HG03520 (cell line): Measurements from ENCODE around the gene BCAS3.

Experiments
- ATAC-seq: cut with Tn5 transposase; IDR thresholded peaks from one replicate; pipeline ENCODE4 v1.9.1; 2021; ENCODE audit warnings: mild to moderate bottlenecking, moderate library complexity; ENCODE audit not compliant: unreplicated experiment

Gene BCAS3

DNA sequence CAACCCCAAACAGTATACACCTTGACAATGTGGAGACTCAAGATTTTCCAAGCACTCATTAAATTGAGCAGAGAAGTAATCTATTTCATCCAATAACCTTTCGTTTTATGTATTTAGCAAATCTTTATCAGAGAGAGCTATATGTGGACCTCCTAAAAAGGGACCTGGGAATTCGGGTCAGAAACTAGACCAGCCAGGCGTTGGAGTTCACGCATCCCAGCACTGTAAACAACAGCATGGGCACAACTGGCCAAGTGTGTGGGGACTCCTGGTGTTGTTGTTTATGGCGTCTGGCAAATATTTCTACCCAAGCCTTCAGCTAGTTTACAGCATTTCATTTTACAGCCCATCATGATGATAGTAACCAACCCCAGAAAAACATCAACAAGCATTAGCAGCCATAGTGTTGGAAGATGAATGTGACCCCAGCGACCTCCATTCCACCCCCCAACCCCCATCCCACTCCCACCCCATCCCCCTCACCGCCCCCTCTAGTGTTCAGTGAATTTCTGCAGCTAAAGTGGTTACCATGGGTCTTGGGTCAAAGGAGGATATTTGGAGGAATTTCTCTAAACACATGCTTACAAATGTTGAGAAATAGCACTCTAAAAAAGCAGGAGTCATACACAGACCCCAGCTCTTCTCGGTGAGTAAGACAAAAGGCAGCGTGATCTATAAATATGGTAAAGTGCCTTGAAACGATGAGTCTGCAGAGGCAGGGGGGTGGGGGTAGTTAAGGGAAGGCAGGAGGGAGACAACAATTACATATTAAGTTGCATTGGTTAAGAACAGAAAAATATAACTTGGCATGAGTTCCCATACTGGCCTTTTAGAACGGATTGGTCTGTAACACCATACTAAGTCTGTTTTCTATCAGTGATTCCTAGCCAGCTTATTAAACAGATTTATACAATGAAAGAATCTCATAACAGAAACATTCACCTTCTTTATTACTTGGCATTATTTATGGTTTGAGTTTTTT lies 630.5 kb downstream of the BCAS3 start:
- ATAC-seq: no peak

DNA sequence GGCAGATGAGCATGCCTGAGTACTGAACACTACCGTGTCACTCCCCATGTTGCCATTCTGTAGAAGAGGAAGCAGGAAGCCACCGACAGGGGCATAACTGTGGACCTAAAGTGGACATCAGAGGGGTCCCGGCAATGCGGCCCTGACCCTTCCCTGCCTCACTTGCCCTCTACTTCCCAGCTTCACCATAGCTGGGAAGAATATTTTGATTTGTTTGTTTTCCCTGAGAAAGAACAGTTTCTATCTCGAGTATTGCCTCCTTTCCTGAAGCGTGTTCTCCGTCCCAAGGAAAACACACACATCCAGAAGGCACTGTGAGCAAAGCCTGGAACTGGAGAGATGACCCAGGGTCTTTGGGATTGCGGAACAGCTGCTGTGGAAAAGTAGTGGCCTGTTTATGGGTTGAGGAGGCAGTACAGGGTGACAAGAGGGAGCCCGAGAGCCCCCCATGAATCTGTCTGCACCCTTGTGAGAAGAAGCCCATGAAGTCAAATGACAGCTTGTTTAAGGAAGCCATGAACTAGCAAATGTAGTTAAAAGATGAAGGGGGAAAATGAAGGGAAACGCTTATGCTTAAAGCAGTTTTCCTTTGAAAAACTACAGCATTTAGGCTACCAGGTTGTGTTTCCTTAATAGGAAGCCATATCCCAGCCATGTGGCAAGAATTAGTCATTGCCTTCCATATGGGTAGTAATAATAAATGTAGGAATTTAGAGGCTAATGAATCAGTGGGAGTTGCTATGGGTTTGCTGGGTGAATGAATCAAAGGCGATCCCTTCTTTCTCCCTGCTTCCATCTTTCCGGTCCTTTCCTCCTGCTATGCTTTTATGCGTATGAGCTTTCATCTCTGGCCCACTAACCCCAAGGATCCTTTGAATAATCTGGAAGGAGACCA lies 632.0 kb downstream of the BCAS3 start:
- no peak for ATAC-seq

DNA sequence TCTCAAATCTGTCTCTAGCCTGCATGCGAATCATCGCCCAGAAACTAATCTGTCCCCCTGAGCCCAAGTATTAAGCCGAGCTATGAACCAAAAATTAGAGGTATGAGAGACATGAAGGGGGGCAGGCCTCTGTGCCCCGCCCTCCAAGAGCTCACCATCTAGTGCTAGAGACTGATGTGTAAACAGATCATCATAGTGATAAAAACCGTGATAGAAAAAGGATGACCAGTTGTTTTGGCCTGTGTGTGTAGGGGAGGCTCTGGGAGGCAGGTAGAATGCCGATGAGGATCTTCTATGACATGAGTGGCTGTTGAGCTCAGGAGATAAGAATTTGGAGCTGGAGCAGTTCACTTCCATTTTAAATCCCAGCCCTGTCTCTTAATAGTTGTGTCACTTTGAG lies 632.9 kb downstream of the BCAS3 start:
- ATAC-seq: no peak

DNA sequence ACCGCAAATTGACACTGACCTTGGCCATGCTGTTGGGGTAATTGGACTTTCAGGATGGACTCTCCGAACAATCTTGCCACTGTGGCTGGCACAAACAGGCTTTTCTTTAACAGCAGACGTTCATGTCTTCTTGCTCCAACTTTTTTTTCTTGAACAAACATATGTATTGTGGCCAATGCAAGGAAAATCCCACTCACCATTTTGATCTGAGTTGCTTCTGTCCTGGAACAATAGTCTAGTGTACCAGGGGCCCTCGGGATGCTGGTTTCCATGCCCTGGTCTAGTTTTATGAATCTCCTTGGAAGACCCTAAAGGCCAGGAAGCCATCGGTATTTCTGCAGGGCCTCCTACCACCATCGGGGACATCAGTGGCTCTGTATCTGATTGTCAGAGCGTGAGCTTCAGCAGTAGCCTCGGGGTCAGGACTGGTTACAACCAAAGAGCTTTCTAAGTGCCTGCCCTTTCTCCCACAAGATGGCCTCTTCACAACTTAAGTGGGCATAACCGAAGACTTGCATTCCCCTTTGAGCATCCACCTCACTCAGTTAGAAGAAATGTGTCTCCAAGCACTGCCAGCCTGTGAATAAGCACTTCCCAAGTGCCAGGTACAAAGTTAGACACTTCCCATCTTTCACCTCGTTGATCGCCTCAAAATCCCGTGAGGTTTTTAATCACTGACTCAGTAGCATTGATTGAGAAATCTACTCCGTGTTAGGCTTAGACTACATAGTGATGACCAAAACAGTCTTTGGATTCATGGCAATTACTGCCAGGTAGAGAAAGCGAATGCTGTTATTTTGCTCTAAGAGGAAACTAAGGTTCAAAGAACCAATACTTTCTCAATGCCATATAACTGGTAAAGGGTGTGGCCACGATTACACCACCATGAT lies 635.0 kb downstream of the BCAS3 start:
- no peak for ATAC-seq

DNA sequence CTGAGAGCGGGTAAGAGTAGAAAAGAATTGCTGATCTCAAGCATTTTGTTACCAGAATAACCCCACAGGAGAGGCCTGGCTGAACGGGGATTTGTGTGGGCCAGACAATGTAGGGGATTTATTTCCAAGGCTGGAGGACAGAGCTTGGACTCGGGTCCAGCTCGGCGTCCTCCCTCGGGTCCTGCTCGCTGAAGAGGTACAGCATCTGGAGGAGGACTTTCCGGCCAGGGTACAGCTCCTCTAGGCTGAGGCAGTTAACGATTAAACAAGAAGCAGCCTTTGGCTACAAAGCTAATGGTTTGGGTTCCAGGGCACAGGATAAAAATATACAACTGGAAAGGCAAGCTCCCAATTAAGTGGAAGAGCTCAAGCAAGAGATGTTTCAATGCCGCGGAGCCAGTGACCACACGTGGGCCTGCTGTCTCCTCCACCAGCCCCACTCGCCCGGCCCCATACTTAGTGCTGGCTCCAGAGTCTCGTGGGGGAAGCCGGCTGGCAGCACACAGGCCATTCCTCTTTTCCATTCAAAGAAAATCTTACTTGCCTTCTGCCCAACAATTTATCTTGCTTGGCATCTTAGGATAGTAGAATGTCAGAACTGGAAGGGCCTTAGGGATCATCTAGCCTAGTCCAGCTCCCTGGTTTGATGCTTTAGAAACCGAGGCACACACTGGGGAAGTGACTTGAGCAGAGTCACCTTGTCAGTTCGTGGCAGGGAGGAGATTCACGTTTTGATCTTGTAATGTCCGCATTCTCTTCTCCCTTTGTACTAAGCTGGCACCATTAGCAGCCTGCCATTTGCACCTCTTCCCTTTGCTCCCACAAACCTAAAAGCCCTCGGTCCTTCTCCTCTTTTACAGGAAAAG lies 636.0 kb downstream of the BCAS3 start:
- no peak for ATAC-seq

GRCh38 chr17:61314368-61315078 lies 636.9 kb downstream of the BCAS3 start:
- ATAC-seq: no peak

DNA sequence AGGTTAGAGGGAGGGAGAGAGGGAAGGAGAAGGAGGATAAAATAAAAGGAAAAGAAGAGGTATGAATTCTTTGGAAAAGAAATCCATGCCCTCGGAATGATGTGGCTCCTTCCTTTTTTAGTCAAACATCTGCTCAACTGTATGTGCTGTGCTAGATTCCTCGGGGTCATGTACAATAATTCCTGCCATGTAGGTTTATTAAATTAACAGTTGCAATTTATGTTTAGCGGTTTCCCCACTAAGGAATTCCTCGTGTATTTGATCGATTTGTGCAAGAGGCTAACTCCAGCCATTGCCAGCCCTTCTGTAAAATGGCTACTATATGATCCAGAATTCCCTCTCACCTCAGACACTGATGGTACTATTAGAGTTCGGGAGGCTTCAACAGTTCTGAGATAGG lies 639.0 kb downstream of the BCAS3 start:
- no peak for ATAC-seq

DNA sequence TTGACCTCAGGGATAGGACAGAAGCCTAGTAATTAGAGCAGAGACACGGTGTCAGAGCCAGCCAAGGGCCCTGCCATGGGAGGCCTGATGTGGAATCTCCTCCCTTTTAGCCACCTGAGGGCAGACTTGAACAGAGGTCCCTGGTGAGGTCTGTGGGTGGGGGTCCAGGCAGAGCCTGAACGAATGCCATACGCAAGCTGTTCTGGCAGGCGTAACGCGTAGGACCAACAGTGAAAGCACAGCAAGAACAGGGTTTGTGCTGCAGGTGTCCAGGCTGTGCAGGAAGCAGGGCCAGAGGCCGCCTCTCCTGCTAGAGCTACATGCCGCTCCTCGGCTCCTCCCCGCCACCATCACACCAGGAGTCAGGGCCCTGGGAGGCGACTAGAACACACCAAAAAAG lies 640.1 kb downstream of the BCAS3 start:
- ATAC-seq: no peak

DNA sequence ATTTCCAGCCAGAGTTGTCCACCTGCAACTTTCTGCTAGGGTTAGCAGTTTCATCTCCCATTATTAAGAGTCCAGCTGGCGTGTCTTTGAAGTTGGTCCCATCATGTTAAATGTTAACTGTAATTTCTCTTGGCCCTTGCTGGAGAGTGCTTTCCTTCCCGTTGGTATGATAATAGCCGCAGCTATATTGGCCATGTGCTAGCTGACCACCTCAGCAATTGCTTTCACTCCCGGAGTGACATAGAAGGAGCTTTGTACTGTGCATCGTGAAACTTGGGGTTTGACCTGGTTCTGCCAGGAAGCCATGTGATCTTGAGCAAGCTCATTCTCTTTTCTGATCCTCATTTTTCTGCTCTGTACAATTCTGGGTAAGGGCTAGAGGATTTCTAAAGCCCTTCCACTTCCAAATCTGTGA lies 641.0 kb downstream of the BCAS3 start:
- ATAC-seq: no peak

GRCh38 chr17:61321344-61321743 lies 643.7 kb downstream of the BCAS3 start:
- ATAC-seq: no peak

- ATAC-seq: no peak
These were observed 644.8 kb downstream of the BCAS3 start for GRCh38 chr17:61322325-61323002.

DNA sequence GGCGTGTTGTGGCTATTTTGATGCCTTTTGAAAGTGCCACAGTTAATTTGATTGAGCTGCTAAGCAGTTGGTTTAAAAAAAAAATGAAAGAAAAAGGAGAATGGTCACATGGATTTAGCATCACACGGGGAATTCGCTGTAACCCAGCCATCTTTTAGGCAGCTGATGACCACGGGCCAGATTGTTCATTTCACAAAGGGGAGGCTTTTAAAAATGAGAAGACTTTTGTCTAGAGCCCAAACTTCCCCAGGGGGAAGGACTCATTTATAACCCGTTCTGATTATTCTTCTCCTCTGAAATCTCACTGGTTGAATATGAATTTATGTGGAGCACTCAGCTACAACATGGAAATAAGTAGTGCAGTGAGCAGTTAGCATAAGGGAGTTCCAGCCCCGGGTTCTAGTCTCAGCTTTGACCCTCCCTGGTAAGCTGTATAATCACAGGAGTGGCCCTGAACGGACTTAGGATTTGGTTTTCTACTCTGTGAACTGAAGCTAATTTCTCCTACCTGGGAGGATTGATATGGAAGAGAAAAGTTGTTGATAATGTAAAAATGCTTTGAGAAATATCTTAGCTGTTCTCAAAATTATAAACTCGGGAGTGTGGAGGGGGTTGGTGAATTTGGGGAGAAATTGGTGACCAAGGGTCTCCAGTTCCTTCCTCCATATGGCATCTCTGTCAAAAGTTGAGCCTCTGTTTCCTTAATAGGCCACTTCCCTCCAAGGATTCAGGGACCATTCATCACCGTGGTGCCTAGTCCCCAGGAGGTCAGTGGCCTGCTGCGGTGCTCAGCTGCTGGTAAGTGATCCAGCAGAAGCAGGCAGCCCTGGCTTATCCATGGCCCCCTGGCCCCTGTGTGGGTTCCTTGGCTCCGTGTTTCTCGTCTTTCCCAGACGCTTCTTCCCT lies 645.6 kb downstream of the BCAS3 start:
- no peak for ATAC-seq

GRCh38 chr17:61323909-61324868 lies 646.5 kb downstream of the BCAS3 start:
- ATAC-seq: no peak

DNA sequence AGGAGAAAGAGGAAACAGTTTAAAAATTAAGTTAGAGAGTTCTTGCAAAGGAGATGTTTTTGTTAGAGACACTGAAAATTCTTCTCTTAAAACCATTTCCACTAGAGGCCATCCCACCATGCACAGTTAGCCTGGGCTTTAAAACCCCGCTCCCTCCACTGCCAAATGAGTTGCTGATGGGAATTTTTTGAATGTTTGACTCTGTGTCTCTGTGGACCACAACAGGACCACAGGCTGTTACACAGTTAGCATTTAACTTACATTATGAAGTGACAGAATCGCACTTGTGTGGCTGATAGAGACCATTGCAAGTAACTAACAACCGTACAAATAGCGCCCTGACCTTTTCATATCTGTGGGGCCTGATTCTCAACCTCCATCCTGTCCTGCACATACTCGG lies 647.3 kb downstream of the BCAS3 start:
- ATAC-seq: no peak

DNA sequence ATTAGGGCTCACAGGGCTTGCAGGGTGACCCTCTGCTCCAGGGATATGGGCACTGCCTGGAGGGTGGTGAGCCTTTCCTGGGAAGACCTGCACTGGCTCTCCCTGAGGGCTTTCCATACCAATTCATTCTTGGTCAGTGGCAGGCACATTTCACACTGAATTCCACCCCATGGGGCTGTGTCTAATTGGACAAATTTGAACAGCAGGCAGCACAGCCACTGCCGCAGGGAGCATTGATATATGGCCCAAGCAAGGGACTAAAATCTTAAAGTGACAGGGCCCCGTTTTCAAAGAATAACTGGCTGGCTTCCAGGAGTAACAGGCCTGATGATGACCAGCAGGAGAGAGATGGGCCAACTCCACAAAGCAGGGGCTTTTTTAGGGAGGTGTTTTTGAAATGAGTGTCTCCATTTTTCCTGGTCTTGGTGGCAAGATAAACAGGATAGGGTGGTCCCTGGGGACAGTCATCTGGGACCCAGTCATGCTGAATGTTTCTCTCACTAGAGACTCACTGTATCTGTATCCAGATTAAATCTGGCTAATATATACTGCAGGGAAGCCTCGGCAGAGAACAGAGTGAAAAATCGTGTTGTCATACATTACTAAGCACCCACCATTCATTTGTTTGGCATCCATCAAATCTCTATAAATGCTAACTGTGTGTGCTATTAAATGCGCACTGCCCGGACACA lies 647.9 kb downstream of the BCAS3 start:
- ATAC-seq: no peak

DNA sequence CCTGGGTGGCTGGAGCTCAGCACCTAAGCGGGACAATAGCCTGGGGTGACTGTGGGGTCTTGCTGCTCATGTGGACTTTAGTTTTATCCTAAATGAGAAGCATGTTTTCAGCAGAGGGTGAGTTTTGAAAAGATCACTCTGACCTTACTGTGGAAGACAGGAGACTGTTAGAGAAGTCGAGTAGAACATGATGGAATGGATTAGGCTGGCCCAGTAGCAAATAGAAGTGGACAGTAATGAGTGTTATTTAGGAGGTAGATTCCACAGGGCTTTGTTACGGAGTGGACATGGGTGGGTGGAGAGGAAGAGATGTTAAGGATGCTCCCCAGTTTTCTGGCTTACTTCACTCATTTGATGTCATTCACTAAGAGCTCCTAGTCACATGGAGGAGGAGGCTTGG lies 648.7 kb downstream of the BCAS3 start:
- no peak for ATAC-seq
